GM10266 (cell line): Measurements from ENCODE around the gene ELANE.
"Not testable (repeated sequence)": the region's sequence is repeated elsewhere in the genome, so short reads cannot be mapped to it uniquely, and the experiment has no call there.

Experiments
- DNase-seq: peaks from one replicate; pipeline ENCODE4 v3.0.0; 2012; ENCODE audit errors: extremely low spot score
- TF ChIP-seq, protein P1 (sequence below): IDR thresholded peaks from 2 replicates; pipeline ENCODE4 v1.5.1; 2012; ENCODE audit warnings: mild to moderate bottlenecking, low read depth; ENCODE audit not compliant: control insufficient read depth, insufficient read depth; ENCODE audit errors: missing control alignments

Gene ELANE

GRCh38 chr19:875265-875879, 23.3 kb downstream of the ELANE start:
- TF ChIP-seq, protein P1, sequence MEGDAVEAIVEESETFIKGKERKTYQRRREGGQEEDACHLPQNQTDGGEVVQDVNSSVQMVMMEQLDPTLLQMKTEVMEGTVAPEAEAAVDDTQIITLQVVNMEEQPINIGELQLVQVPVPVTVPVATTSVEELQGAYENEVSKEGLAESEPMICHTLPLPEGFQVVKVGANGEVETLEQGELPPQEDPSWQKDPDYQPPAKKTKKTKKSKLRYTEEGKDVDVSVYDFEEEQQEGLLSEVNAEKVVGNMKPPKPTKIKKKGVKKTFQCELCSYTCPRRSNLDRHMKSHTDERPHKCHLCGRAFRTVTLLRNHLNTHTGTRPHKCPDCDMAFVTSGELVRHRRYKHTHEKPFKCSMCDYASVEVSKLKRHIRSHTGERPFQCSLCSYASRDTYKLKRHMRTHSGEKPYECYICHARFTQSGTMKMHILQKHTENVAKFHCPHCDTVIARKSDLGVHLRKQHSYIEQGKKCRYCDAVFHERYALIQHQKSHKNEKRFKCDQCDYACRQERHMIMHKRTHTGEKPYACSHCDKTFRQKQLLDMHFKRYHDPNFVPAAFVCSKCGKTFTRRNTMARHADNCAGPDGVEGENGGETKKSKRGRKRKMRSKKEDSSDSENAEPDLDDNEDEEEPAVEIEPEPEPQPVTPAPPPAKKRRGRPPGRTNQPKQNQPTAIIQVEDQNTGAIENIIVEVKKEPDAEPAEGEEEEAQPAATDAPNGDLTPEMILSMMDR, result no peak
- DNase-seq, result no peak

DNA sequence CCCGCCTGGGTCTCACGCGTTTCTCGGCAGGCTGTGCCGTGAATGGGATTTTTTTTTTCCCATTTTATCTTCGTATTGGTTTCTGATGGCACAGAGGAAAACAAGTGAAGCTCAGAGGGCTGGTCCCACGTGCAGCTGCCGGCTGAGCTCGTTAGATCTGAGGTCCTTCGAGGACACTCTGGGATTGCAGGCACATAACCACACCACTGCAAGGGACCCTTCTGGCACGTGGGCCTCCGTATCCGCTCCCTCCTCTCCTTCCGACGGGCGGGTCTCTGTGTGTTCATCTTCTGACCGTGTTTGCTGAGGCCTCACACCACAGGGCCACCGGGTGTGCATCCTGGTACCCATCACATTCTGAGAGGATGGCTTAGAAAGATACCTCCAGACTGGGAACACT, 24.0 kb downstream of the ELANE start:
- DNase-seq, result no peak
- TF ChIP-seq, protein P1, result no peak

DNA sequence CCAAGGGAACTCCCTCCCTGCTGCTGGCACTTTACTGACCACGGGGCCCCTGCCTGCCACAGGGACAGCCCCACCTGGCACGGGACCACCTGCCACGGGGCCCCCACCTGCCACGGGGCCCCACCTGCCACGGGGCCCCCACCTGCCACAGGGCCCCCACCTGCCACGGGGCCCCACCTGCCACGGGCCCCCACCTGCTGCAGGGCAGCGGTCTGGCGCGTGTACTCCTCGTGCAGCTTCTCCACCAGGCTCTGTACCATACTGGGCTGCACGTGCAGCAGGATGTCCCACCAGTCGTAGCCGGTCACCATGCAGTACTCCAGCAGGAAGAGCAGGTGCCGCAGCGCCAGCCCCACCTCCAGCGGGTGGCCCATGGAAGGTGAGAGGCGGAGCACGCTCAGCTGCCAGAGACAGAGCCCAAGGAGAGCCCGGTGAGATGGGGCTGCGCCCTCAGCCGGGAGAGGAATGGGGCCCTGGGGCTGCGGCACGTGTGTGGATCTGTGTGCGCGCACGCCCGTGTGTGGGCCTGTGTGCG, 24.7 kb downstream of the ELANE start:
- no peak for DNase-seq
- TF ChIP-seq, protein P1, result no peak

DNA sequence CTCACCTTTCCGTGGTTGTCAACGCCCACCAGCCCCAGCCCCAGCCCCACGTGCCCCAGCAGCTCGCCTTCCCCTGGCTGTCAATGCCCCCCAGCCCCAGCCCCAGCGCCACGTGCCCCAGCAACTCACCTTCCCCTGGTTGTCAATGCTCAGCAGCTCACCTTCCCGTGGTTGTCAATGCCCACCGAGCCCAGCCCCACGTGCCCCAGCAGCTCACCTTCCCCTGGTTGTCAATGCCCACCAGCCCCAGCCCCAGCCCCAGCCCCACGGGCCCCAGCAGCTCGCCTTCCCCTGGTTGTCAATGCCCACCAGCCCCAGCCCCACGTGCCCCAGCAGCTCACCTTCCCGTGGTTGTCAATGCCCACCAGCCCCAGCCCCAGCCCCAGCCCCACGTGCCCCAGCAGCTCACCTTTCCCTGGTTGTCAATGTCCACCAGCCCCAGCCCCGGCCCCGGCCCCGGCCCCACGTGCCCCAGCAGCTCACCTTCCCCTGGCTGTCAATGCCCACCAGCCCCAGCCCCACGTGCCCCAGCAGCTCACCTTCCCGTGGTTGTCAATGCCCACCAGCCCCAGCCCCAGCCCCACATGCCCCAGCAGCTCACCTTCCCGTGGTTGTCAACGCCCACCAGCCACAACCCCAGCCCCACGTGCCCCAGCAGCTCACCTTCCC, 26.0 kb downstream of the ELANE start:
- not testable (repeated sequence) for DNase-seq

GRCh38 chr19:878751-879561, 26.9 kb downstream of the ELANE start:
- not testable (repeated sequence) for DNase-seq

GRCh38 chr19:879711-880438, 27.8 kb downstream of the ELANE start:
- TF ChIP-seq, protein P1, result no peak
- DNase-seq, result no peak

- TF ChIP-seq, protein P1, result no peak
- no peak for DNase-seq
These were observed 29.4 kb downstream of the ELANE start for GRCh38 chr19:881385-882071.
